Activated CD8-positive, alpha-beta memory T cell treated with anti-CD3 and anti-CD28 coated beads for 1 hour (primary cell): ENCODE measurements around the gene TEX51.

Source experiments
- DNase-seq, 2 donors: peaks; one replicate each; pipeline ENCODE4 v3.0.0-alpha.2; 2020; ENCODE audit warnings: low read depth in 1 of 2; ENCODE audit errors: extremely low read depth in 1 of 2

TEX51 gene

GRCh38 chr2:126890551-126891450, 7.9 kb upstream of the TEX51 start:
- DNase-seq = no peak

- DNase-seq = no peak
Observed at GRCh38 chr2:126891681-126892500, 6.8 kb upstream of the TEX51 start.

- no peak for DNase-seq
Observed at GRCh38 chr2:126893153-126893552, 5.5 kb upstream of the TEX51 start.

GRCh38 chr2:126893606-126894005, 5.1 kb upstream of the TEX51 start:
- no peak for DNase-seq

- no peak for DNase-seq
Observed at GRCh38 chr2:126894082-126894481, 4.6 kb upstream of the TEX51 start.

GRCh38 chr2:126894585-126895182, 4.0 kb upstream of the TEX51 start:
- no peak for DNase-seq

GRCh38 chr2:126895336-126895735, 3.4 kb upstream of the TEX51 start:
- DNase-seq = no peak

- no peak for DNase-seq
Observed at GRCh38 chr2:126896471-126896870, 2.2 kb upstream of the TEX51 start.

- no peak for DNase-seq
Observed at GRCh38 chr2:126899616-126900185, 1.0 kb downstream of the TEX51 start.

GRCh38 chr2:126900646-126901319, 2.1 kb downstream of the TEX51 start:
- no peak for DNase-seq

GRCh38 chr2:126901459-126901858, 2.8 kb downstream of the TEX51 start:
- no peak for DNase-seq

- DNase-seq = no peak
Observed at GRCh38 chr2:126902152-126902835, 3.6 kb downstream of the TEX51 start.

- DNase-seq = no peak
Observed at GRCh38 chr2:126902859-126903258, 4.2 kb downstream of the TEX51 start.

- no peak for DNase-seq
Observed at GRCh38 chr2:126905991-126906390, 7.3 kb downstream of the TEX51 start.

GRCh38 chr2:126906781-126907180, 8.1 kb downstream of the TEX51 start:
- no peak for DNase-seq

- DNase-seq = no peak
Observed at GRCh38 chr2:126907671-126908070, 9.0 kb downstream of the TEX51 start.

- no peak for DNase-seq
Observed at GRCh38 chr2:126908721-126909177, 10.1 kb downstream of the TEX51 start.

- no peak for DNase-seq
Observed at GRCh38 chr2:126909366-126909765, 10.7 kb downstream of the TEX51 start.

- DNase-seq = no peak
Observed at GRCh38 chr2:126909781-126910180, 11.1 kb downstream of the TEX51 start.

GRCh38 chr2:126910637-126911036, 11.9 kb downstream of the TEX51 start:
- no peak for DNase-seq
